Right ventricle myocardium inferior (tissue), 1 donor: ENCODE measurements around the gene CFAP65. TPM values are rescaled to one million over a fixed set of nuclear protein-coding genes. Genes with fewer than 3 reads are reported as not detected.

Experiments
- ATAC-seq: fragments of 200-7000 bp; cut with Tn5 transposase; one replicate; pipeline ENCODE4 v1.9.1; 2020; ENCODE audit warnings: mild to moderate bottlenecking, moderate library complexity
- DNase-seq: peaks from one replicate; pipeline ENCODE4 v3.0.0; 2021; ENCODE audit errors: missing footprints
- intact Hi-C: fragments of 100-400 bp; cut with DNase I; formaldehyde crosslinking; loops from one replicate; pipeline ENCODE4 v1.11.0; 2022
- microRNA-seq: library from miRNA; unstranded; fragments of <30 nt; microRNA quantifications from one replicate; pipeline ENCODE4 v1.2.0, GENCODE V29; 2020
- total RNA-seq: library from RNA; stranded (reverse); fragmentation: NEBNext Ultra II Directional; extraction: Animal tissue kit (Norgen Biotek cat#: 25700); gene quantifications from one replicate; pipeline ENCODE4 v1.2.1, GENCODE V29; 2021
- donor health status: DM: no; HTN: yes; CAD: no; lungs with severe emphysema.

CFAP65 gene
- total RNA-seq, 1 donor from 2014 or later = not detected

- no peak for ATAC-seq
- intact Hi-C loops = no loop called here
- no peak for DNase-seq
These were observed 81.5 kb downstream of the CFAP65 start for GRCh38 chr2:218959761-218960308.

- DNase-seq = peak; percentile 78
- peak; percentile 53 for ATAC-seq
- intact Hi-C loops = no loop called here
These were observed 82.1 kb downstream of the CFAP65 start, which contains the start of gene CDK5R2 for GRCh38 chr2:218959141-218959731. Gene CDK5R2 (plus strand): TSS chr2:218959666. CDS start chr2:218959821, 155 bp downstream.

GRCh38 chr2:218958276-218958675 lies 83.0 kb downstream of the CFAP65 start:
- intact Hi-C loops = no loop called here
- no peak for ATAC-seq
- DNase-seq = no peak

- ATAC-seq = no peak
These were observed 83.6 kb downstream of the CFAP65 start for GRCh38 chr2:218957671-218958070.

GRCh38 chr2:218956039-218956438 lies 85.3 kb downstream of the CFAP65 start:
- DNase-seq (no peak), ATAC-seq (no peak)
- intact Hi-C loops = no loop called here

More at GRCh38 chr2:218957671-218958070, 83.6 kb downstream of the CFAP65 start:
- intact Hi-C loops = no loop called here
- no peak for DNase-seq

- DNase-seq (no peak), ATAC-seq (no peak)
- intact Hi-C loops = no loop called here
These were observed 86.6 kb downstream of the CFAP65 start for GRCh38 chr2:218954541-218955300.

- intact Hi-C loops = no loop called here
- ATAC-seq (no peak), DNase-seq (no peak)
These were observed 87.9 kb downstream of the CFAP65 start for GRCh38 chr2:218953366-218953954.

Small RNA genes within 50 kb of the gene (microRNA-seq; reads per million reads assigned to microRNA genes)
- gene MIR3131 (not detected), gene MIR375 (6.9 reads per million, percentile 18 among the genes with 10 or more reads in this experiment)

Other genes starting within 250 kb of the CFAP65 start
- gene PRKAG3, start 209.7 kb downstream of the CFAP65 start, total RNA-seq = not detected
- 2.1 TPM for gene WNT6, start 181.7 kb downstream of the CFAP65 start, total RNA-seq
- gene WNT10A, start 160.7 kb downstream of the CFAP65 start, total RNA-seq = not detected
- not detected for gene CDK5R2, start 81.8 kb downstream of the CFAP65 start, total RNA-seq
- gene FEV, start 56.3 kb downstream of the CFAP65 start, total RNA-seq = not detected
- not detected for gene CRYBA2, start 48.1 kb downstream of the CFAP65 start, total RNA-seq
- not detected for gene IHH, start 19.4 kb upstream of the CFAP65 start, total RNA-seq
- gene NHEJ1, start 119.3 kb upstream of the CFAP65 start, total RNA-seq = 9.7 TPM
- gene SLC23A3, start 128.5 kb upstream of the CFAP65 start, total RNA-seq = 0.87 TPM
- gene CNPPD1, start 135.4 kb upstream of the CFAP65 start, total RNA-seq = 72.7 TPM
- gene RETREG2, start 136.8 kb upstream of the CFAP65 start, total RNA-seq = 37.4 TPM
- gene ZFAND2B, start 165.3 kb upstream of the CFAP65 start, total RNA-seq = 24.3 TPM
- 31.4 TPM for gene ABCB6, start 177.4 kb upstream of the CFAP65 start, total RNA-seq
- gene ATG9A, start 188.1 kb upstream of the CFAP65 start, total RNA-seq = 79.4 TPM
- gene ANKZF1, start 188.3 kb upstream of the CFAP65 start, total RNA-seq = 26.6 TPM
- gene GLB1L, start 203.9 kb upstream of the CFAP65 start, total RNA-seq = 1.8 TPM
- 17.1 TPM for gene STK16, start 204.0 kb upstream of the CFAP65 start, total RNA-seq
- gene TUBA4B, start 211.7 kb upstream of the CFAP65 start, total RNA-seq = not detected
- gene TUBA4A, start 212.4 kb upstream of the CFAP65 start, total RNA-seq = 128 TPM
- gene DNAJB2, start 237.8 kb upstream of the CFAP65 start, total RNA-seq = 80.4 TPM